Mucosa of descending colon (tissue), 3 donors: ENCODE data around the gene PPA1. TPM values are rescaled to one million over a fixed set of nuclear protein-coding genes. Genes with fewer than 3 reads are reported as not detected.

Source experiments
- ATAC-seq: fragments of 200-7000 bp; cut with Tn5 transposase; one replicate; pipeline ENCODE4 v1.9.1; 2020; ENCODE audit warnings: mild to moderate bottlenecking, moderate library complexity
- DNase-seq, 3 donors: peaks; one replicate each; pipeline ENCODE4 v3.0.0-alpha.2; 2020
- H3K36me3 ChIP-seq: fragments of 200-600 bp; one replicate; pipeline ENCODE4 v1.8.0; 2021; ENCODE audit warnings: low read depth, mild to moderate bottlenecking
- H3K4me1 ChIP-seq: fragments of 200-600 bp; one replicate; pipeline ENCODE4 v1.8.0; 2021; ENCODE audit warnings: low read depth, mild to moderate bottlenecking
- H3K4me3 ChIP-seq: fragments of 200-600 bp; one replicate; pipeline ENCODE4 v1.8.0; 2021; ENCODE audit warnings: mild to moderate bottlenecking
- H3K9me3 ChIP-seq: fragments of 200-600 bp; one replicate; pipeline ENCODE4 v1.8.0; 2021; ENCODE audit warnings: mild to moderate bottlenecking
- intact Hi-C, 2 donors: fragments of 100-400 bp; cut with DNase I in 1 of 2; cut with micrococcal nuclease in 1 of 2; formaldehyde crosslinking; loops; one replicate each; pipeline versions ENCODE4 v1.11.0 to v1.11.1; 2022; cut with DNase I, micrococcal nuclease
- total RNA-seq, 3 donors: library from RNA; stranded (reverse); fragmentation: NEBNext Ultra II Directional in 2 of 3; extraction: Animal tissue kit (Norgen Biotek cat#: 25700) in 2 of 3; gene quantifications; one replicate each; pipeline versions ENCODE4 v1.2.1 to v1.2.4, GENCODE V29; 2021 to 2023
- TF ChIP-seq, protein P1 (sequence below): fragments of 200-600 bp; IDR thresholded peaks from one replicate; pipeline ENCODE4 v1.8.0; 2022; ENCODE audit warnings: antibody characterized with exemption, mild to moderate bottlenecking
- donor health status: DM: no; HTN: no; CAD: no; lungs with moderate emphysema.
- donor health status: DM: no; HTN: no; CAD: no.
- donor health status: DM: no; HTN: yes; CAD: no.

The PPA1 gene
- total RNA-seq, 3 donors from 2014 or later = 97.1 to 166 (median 100) TPM

DNA sequence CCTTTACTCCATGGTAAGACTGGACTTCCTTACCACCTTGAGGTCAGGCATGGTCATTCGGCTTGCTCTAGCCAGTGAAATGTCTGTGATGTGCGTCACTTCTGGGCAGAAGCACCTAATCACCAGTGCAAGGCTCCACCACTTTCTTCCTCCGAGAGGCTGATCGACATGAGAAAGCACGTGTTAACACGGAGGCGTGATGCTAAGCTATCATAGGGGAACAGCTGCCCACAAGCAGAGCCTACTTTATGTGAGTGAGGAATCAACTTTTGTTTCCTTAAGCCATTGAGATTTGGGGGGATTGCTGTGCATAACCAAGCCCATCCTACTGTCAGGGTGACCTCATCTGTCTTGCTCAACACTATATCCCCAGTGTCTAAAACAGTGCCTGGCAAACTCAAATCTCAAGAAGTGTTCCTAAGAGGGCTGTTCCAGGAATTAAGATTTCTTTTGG lies 39.8 kb downstream of the PPA1 start:
- Histone ChIP-seq H3K9me3 (no peaks in the 10 kb centered on the region), H3K4me1 (peaks cover 3% of the 10 kb centered on the region), H3K36me3 (no peaks in the 10 kb centered on the region), H3K4me3 (no peak overlapping the region)
- intact Hi-C loops = no loop called here
- DNase-seq = no peak
- TF ChIP-seq, protein P1, sequence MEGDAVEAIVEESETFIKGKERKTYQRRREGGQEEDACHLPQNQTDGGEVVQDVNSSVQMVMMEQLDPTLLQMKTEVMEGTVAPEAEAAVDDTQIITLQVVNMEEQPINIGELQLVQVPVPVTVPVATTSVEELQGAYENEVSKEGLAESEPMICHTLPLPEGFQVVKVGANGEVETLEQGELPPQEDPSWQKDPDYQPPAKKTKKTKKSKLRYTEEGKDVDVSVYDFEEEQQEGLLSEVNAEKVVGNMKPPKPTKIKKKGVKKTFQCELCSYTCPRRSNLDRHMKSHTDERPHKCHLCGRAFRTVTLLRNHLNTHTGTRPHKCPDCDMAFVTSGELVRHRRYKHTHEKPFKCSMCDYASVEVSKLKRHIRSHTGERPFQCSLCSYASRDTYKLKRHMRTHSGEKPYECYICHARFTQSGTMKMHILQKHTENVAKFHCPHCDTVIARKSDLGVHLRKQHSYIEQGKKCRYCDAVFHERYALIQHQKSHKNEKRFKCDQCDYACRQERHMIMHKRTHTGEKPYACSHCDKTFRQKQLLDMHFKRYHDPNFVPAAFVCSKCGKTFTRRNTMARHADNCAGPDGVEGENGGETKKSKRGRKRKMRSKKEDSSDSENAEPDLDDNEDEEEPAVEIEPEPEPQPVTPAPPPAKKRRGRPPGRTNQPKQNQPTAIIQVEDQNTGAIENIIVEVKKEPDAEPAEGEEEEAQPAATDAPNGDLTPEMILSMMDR = no peak
- ATAC-seq = peak; percentile 23

DNA sequence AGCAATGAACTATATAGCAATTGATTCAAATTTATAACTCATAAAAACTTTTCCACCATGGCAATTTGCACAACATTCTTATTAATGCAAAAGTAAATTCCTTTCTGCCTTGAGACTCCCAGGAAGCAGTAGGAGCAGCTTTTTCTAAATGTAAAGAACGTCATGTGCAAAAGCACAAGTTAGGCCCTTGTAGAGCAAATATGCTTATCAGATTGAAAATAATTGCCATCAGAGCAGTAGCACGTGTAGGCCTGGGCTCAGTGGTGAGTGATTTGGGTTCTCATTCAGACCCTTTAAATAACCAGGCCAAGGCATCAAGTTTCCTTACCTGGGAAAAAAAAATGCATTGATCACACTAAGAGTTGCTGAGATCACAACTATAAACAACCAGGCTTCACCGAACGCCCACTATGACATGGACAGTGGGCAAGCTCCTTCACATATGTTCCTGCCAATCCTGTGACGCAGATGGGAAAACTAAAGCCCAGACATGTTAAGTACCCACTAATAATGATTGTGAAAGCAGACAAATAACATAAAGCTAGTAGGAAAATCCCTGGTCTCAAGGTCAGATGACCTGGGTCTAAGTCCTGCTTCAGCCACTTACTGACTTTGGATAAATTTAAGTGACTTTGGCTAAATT lies 40.8 kb downstream of the PPA1 start:
- ATAC-seq = no peak
- TF ChIP-seq, protein P1 = no peak
- peaks cover 3% of the 10 kb centered on the region for H3K4me1 ChIP-seq
- H3K9me3 ChIP-seq = no peaks in the 10 kb centered on the region
- no peak overlapping the region for H3K4me3 ChIP-seq
- intact Hi-C loops = no loop called here
- no peaks in the 10 kb centered on the region for H3K36me3 ChIP-seq
- DNase-seq = no peak

DNA sequence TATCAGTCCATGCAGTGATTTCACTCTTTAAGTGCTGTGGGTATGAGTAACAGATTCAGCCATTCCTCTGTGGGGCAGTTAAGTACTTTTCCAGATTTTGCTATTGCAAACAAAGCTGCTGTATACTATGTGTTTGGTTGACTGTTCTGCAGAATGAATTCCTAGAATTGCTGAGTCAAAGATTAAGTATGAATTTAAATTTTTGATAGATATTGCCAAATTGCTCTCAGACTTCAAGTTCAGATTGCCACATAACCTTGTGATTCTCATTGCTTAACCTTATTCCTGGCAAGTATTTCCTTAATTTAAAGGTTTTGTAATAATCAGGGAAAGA lies 41.3 kb downstream of the PPA1 start:
- H3K9me3 ChIP-seq = no peaks in the 10 kb centered on the region
- ATAC-seq (peak; percentile 47), DNase-seq (no peak)
- TF ChIP-seq, protein P1 = no peak
- no peaks in the 10 kb centered on the region for H3K36me3 ChIP-seq
- H3K4me1 ChIP-seq = peaks cover 3% of the 10 kb centered on the region
- H3K4me3 ChIP-seq = no peak overlapping the region
- intact Hi-C loops = no loop called here

DNA sequence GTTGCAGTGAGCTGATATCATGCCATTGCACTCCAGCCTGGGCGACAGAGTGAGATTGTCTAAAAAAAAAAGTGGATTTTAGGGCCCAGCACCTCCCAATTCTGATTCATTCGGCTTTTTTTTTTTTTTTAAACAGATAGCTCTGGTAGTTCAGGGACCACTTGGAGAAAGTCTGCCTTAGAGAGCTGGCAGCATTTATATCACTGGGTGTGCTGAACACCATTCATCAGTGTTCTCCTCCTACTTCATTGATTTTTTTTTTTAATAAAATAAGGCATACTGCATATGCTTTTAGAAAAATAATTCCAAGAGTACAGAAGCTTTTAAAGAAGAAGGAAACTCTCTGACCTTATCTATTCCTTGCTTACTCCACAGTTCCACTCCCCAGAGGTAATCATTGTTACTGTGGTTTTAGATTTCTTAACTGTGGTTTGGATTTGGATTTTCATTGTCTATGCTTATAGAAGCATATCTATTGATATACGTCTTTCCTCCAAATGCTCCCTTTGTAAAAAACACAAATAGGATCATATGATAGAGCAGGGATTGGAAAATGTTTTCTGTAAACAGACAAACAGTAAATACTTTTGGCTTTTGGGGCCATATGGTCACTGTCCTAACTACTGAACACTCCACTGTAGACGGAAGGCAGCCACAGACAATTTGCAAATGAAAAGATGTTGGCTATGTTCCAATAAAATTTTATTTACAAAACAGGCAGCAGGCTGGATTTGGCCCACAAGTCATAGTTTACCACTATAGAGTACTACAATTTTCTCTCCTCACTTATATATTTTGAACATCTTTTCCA lies 41.9 kb downstream of the PPA1 start:
- Histone ChIP-seq H3K4me1 (peaks cover 3% of the 10 kb centered on the region), H3K9me3 (no peaks in the 10 kb centered on the region), H3K4me3 (no peak overlapping the region), H3K36me3 (no peaks in the 10 kb centered on the region)
- DNase-seq (no peak), ATAC-seq (no peak)
- intact Hi-C loops = no loop called here
- TF ChIP-seq, protein P1 = no peak

DNA sequence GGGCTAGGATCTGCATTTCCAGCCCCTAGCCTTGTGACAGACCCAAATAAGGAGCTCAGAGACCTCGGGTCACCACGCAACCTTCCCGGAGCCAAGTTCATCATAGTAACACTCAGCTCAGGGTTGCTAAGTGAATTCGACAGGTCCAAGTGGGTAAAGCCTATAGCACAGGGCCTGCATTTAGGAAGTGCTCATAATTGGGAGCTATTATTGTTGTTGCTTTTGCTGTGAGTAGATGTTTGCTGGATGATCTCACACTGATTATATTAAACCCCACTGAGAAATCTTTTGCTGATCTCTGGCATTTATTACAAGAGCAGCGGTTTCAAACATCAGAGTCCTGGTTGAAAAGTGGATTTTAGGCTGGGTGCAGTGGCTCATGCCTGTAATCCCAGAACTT lies 42.6 kb downstream of the PPA1 start:
- intact Hi-C loops = no loop called here

More for the DNA sequence above, 42.6 kb downstream of the PPA1 start:
- ATAC-seq = no peak
- no peak overlapping the region for H3K4me3 ChIP-seq
- TF ChIP-seq, protein P1 = no peak
- no peaks in the 10 kb centered on the region for H3K9me3 ChIP-seq
- no peaks in the 10 kb centered on the region for H3K36me3 ChIP-seq
- no peak for DNase-seq
- H3K4me1 ChIP-seq = peaks cover 3% of the 10 kb centered on the region
